D721Med (cell line): ENCODE results near the gene KIAA0232.

ENCODE experiments used
- DNase-seq: peaks from one replicate; pipeline ENCODE4 v3.0.0; 2011; ENCODE audit warnings: low spot score; ENCODE audit not compliant: insufficient read length
- FAIRE-seq: peaks from 2 replicates; lab custom pipeline; 2011; peaks lifted over from hg19 to GRCh38; lab: Jason Lieb, UNC
- TF ChIP-seq, protein P1 (sequence below): IDR thresholded peaks from 2 replicates; pipeline ENCODE4 v1.5.1; 2012; ENCODE audit warnings: mild to moderate bottlenecking, control low read depth; ENCODE audit not compliant: insufficient read depth; ENCODE audit errors: missing control alignments

The KIAA0232 gene

DNA sequence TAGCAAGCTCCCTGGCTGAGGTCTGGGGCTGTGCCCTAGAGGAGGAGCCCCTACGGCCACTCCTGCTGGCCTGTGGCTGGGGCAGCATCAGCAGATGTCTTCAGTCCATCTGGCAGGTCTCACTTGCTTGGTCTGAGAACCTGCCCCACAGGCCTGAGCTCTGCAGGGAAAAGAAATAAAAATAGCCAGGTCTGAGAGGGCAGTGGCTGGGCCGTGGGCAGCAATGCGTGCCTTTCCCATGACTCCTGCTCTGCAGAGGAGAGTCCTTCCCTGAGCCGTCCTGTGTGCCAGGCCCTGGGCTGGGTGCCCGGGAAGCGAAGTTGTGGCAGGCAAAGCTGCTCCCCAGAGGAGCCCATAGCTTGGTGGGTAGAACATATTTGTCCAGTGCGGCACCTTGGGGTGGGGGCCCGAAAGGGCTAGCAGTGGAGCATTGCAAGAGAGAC, 11.3 kb upstream of the KIAA0232 start:
- FAIRE-seq: no peak
- DNase-seq: no peak

DNA sequence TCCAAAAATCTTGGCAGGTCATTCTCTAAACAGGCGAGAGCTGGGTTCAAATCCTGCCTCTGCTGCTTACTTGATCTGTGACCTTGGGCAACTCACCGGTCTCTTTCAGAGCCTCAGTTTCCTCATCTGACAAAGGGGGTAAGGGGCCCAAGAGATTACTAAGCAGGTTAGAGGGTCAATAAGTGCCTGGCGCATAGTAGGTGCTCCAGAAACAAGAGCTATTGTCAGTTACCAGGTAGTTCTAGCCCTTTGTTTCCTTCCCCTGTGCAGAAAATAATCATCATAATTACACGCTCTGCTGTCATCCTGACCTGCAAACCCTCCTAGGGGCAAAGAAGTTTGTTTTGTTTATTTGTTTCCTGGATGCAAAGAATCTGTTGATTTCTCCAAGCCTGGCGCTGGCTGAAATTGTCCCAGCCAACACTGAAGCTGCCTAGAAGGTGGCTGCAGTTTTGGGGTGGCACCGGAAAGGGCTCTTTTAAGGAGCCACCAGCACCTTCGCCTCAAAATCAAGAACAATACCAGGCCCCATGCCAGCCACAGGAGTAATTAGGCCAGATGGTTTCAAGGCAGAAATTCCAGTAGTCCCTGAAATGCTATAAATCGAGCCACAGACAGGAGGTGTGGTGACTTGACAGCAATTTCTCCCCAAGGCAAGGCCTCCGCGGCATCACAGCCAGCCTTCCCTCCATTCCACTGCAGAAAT, 10.2 kb upstream of the KIAA0232 start:
- TF ChIP-seq, protein P1, sequence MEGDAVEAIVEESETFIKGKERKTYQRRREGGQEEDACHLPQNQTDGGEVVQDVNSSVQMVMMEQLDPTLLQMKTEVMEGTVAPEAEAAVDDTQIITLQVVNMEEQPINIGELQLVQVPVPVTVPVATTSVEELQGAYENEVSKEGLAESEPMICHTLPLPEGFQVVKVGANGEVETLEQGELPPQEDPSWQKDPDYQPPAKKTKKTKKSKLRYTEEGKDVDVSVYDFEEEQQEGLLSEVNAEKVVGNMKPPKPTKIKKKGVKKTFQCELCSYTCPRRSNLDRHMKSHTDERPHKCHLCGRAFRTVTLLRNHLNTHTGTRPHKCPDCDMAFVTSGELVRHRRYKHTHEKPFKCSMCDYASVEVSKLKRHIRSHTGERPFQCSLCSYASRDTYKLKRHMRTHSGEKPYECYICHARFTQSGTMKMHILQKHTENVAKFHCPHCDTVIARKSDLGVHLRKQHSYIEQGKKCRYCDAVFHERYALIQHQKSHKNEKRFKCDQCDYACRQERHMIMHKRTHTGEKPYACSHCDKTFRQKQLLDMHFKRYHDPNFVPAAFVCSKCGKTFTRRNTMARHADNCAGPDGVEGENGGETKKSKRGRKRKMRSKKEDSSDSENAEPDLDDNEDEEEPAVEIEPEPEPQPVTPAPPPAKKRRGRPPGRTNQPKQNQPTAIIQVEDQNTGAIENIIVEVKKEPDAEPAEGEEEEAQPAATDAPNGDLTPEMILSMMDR: no peak
- no peak for DNase-seq
- FAIRE-seq: no peak

More for the DNA sequence above, 11.3 kb upstream of the KIAA0232 start:
- TF ChIP-seq, protein P1: no peak

DNA sequence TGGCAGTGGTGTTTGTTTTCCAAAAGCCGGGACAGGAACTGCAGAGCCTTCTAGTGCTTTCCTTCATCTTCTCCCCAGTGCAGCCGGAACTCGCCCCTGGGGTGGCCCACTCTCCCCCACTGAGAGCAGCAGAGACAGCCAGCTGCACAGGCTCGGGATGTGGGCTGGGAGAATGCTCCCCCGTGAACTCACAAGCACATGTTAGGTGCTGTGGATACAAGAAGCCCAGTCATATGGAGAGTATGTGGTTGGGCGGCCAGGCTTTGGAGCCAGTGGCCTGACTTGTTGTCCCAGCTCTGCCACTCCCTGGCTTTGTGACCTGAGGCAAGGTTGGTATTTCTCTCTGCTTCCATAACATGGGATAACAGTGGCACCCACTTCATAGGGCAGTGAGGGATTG, 9.4 kb upstream of the KIAA0232 start:
- TF ChIP-seq, protein P1: no peak
- FAIRE-seq: no peak
- DNase-seq: no peak

DNA sequence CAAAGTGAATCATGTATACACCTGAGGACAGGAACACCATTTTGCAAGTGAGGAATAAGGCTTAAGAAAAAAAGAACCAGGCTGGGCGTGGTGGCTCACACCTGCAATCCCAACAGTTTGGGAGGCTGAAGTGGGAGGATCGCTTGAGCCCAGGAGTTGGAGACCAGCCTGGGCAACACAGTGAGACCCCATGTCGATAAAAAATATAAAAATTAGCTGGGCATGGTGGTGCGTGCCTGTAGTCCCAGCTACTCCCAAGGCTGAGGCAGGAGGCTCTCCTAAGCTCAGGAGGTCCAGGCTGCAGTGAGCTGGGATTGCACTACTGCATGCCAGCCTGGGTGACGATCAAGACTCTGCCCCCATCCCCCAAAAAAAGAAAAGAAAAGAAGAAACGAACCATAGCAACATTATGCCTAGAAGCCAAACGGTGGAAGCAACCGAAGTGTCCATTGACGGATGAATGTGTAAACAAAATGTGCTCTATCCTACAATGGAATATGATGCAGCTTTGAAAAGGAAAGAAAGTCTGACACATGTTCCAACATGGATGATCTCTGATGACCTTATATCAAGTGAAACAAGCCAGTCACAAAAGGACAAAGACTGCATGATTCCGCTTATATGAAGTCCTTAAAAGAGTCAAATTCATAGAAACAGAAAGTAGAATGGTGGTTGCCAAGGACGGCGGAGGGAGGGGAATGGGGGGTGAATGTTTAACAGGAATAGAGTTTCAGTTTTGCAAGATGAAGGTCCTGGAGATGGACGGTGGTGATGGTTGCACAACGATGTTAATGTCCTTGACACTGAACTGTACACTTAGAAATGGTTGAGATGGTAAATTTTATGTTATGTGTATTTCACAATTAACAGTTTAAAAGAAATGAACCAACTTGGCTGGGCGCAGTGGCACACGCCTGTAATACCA, 8.6 kb upstream of the KIAA0232 start:
- DNase-seq (no peak), FAIRE-seq (no peak)
- TF ChIP-seq, protein P1: no peak

DNA sequence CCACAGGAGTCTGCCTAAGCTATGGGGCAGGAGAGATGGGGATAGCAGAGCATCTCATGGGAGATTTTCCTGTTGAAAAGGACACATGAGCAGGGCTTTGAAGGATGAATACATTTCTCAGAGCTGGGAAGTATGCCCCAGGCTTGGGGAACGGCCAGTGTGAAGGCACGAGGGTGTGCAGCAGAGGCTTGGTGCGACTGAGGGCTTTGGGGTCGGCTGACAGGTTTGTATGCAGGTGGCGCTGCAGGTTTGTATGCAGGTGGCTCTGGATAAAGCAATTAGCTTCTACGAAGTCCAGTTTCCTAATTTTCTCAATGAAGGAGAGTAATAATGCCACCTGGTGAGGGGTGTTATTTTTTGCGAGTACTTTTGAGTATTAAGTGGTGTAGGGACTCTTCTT, 6.8 kb upstream of the KIAA0232 start:
- TF ChIP-seq, protein P1: no peak
- DNase-seq: no peak
- no peak for FAIRE-seq

DNA sequence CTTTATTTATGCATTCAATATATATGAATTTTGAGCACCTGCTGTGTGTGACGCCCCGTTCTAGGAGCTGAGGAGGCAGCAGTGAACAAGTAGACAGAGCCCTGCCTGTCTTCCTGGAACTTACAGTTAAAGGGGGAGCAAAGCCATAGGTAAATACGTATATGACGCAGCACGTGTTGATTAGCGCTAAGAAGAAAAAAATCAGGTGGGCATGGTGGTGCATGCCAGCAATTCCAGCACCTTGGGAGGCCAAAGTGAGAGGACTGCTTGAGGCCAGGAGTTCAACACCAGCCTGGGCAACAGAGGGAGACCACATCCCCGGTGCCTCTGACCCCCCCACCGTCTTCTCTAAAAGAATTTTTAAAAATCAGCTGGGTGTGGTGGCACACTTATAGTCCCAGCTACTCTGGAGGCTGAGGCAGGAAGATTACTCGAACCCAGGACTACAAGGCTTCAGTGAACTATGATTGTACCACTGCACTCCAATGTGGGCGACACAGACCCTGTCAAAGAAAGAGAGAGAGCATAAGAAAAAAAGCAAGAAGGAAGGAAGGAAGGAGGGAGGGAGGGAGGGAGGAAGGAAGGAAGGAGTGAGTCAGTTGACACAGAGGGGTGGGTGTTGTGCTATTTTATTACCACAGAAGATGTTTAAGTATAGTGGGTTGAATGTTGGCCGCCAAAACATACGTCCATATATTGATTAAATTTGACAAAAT, 5.4 kb upstream of the KIAA0232 start:
- no peak for FAIRE-seq
- TF ChIP-seq, protein P1: no peak
- DNase-seq: no peak
